ENCODE results near the gene OR52I1. TPM values are rescaled to one million over a fixed set of nuclear protein-coding genes. Genes with fewer than 3 reads are reported as not detected.

OR52I1 gene
- total RNA-seq, 2 donors from 2014 or later: not detected

DNA sequence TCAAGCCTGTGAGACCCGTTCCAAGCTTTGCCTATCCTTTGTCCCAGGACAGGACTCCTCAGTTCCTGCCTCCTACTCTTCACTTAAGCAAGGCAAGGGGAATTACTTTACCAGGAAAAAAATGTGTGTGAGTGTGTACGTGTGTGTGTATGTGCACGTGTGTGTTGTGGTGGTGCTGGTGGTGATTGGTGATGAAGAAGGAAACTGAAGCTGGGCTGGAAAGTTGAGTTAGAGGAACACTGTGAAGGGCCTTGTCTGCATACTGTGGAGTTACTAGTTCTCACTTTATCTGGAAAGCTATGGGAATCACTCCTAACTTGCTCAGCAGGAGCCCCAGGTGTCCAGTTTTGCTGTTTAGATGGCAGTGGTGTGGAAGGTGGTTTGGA lies 43.8 kb downstream of the OR52I1 start:
- H3K4me1 ChIP-seq: no peaks in the 10 kb centered on the region
- no peaks in the 10 kb centered on the region for H3K27me3 ChIP-seq
- DNase-seq: no peak
- intact Hi-C loops (cut with DNase I): loop anchor here (2.0 to 10.0 kb wide), 3 partner anchors 190 to 1167 kb away; partner anchors contain the start of gene OR52N2
- TF ChIP-seq, protein P1, sequence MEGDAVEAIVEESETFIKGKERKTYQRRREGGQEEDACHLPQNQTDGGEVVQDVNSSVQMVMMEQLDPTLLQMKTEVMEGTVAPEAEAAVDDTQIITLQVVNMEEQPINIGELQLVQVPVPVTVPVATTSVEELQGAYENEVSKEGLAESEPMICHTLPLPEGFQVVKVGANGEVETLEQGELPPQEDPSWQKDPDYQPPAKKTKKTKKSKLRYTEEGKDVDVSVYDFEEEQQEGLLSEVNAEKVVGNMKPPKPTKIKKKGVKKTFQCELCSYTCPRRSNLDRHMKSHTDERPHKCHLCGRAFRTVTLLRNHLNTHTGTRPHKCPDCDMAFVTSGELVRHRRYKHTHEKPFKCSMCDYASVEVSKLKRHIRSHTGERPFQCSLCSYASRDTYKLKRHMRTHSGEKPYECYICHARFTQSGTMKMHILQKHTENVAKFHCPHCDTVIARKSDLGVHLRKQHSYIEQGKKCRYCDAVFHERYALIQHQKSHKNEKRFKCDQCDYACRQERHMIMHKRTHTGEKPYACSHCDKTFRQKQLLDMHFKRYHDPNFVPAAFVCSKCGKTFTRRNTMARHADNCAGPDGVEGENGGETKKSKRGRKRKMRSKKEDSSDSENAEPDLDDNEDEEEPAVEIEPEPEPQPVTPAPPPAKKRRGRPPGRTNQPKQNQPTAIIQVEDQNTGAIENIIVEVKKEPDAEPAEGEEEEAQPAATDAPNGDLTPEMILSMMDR (IDR thresholded peaks at IDR 0.05): no peak
- no peak overlapping the region for H3K27ac ChIP-seq
- H3K9ac ChIP-seq (ENCODE audit: low read depth in 2 of 2, low read length in 2 of 2): no peak overlapping the region
- no peaks in the 10 kb centered on the region for H3K36me3 ChIP-seq
- no peaks in the 10 kb centered on the region for H3K9me3 ChIP-seq
- H3K4me3 ChIP-seq: no peak overlapping the region

DNA sequence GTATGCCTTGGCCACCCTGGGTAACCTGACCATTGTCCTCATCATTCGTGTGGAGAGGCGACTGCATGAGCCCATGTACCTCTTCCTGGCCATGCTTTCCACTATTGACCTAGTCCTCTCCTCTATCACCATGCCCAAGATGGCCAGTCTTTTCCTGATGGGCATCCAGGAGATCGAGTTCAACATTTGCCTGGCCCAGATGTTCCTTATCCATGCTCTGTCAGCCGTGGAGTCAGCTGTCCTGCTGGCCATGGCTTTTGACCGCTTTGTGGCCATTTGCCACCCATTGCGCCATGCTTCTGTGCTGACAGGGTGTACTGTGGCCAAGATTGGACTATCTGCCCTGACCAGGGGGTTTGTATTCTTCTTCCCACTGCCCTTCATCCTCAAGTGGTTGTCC lies 46.1 kb downstream of the OR52I1 start:
- H3K27me3 ChIP-seq: no peaks in the 10 kb centered on the region
- H3K9me3 ChIP-seq: no peaks in the 10 kb centered on the region
- H3K9ac ChIP-seq (ENCODE audit: low read depth in 2 of 2, low read length in 2 of 2): no peak overlapping the region
- TF ChIP-seq, protein P1 (IDR thresholded peaks at IDR 0.05): no peak
- DNase-seq: no peak
- H3K36me3 ChIP-seq: no peaks in the 10 kb centered on the region
- H3K4me1 ChIP-seq: no peaks in the 10 kb centered on the region
- H3K4me3 ChIP-seq: no peak overlapping the region
- no peak overlapping the region for H3K27ac ChIP-seq
- intact Hi-C loops (cut with DNase I): loop anchor here (5.0 to 10.0 kb wide), 2 partner anchors 187 to 1165 kb away; partner anchors contain the start of gene OR52N2

- intact Hi-C loops (cut with DNase I): no loop called here
- Histone ChIP-seq H3K9ac (ENCODE audit: low read depth in 2 of 2, low read length in 2 of 2) (no peak overlapping the region), H3K9me3 (no peaks in the 10 kb centered on the region), H3K36me3 (no peaks in the 10 kb centered on the region), H3K4me1 (no peaks in the 10 kb centered on the region), H3K27me3 (no peaks in the 10 kb centered on the region), H3K4me3 (no peak overlapping the region), H3K27ac (no peak overlapping the region)
- DNase-seq: no peak
- TF ChIP-seq, protein P1 (IDR thresholded peaks at IDR 0.05): no peak
These were observed 47.7 kb downstream of the OR52I1 start for GRCh38 chr11:4641501-4641900.

DNA sequence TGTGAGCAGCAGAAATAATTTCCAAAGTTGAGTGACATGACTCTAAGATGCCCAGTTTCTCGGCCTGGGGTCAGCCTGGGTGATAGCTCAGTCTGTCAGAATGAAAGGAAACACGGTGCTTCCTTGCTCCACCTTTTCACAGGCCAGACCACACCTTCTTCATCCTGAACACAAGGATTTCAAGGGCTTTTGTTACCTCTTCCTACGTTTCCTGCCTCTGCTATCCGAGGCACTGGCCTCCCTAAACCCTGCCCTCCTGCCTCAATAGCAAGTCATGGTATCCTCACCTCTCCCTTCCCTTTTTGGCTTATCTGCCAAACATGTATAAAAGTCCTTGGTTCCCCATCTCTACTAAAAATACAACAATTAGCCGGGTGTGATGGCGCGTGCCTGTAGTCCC lies 48.2 kb downstream of the OR52I1 start:
- no peak overlapping the region for H3K4me3 ChIP-seq
- TF ChIP-seq, protein P1 (IDR thresholded peaks at IDR 0.05): no peak
- intact Hi-C loops (cut with DNase I): no loop called here
- DNase-seq: no peak
- no peaks in the 10 kb centered on the region for H3K9me3 ChIP-seq
- H3K27ac ChIP-seq: no peak overlapping the region
- no peaks in the 10 kb centered on the region for H3K27me3 ChIP-seq
- H3K36me3 ChIP-seq: no peaks in the 10 kb centered on the region
- no peaks in the 10 kb centered on the region for H3K4me1 ChIP-seq
- H3K9ac ChIP-seq (ENCODE audit: low read depth in 2 of 2, low read length in 2 of 2): no peak overlapping the region

DNA sequence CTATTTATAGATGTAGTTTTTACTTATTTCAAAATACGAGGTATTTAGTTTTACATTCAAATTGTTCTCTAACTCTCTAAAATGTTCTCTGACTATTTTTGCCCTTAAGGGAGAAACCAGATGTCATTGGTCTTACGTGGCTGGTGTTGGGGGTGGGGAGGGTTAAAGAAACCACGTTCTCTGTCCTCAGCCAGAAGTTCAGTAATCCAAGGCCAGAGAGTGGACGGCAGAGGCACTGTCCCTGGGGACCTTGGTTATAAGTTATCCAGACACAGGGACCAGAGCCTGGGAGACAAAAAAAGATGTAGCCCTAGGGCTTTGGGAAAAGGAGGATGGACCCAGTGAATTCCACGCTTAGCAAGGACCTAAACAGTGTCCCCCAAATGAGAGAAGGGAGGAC lies 49.2 kb downstream of the OR52I1 start:
- Histone ChIP-seq H3K27me3 (no peaks in the 10 kb centered on the region), H3K9me3 (no peaks in the 10 kb centered on the region), H3K27ac (no peak overlapping the region), H3K4me3 (no peak overlapping the region), H3K36me3 (no peaks in the 10 kb centered on the region), H3K9ac (ENCODE audit: low read depth in 2 of 2, low read length in 2 of 2) (no peak overlapping the region), H3K4me1 (no peaks in the 10 kb centered on the region)
- TF ChIP-seq, protein P1 (IDR thresholded peaks at IDR 0.05): no peak
- DNase-seq: no peak
- intact Hi-C loops (cut with DNase I): no loop called here
